Heart right ventricle (tissue), 16 donors: ENCODE measurements around the gene PCBP3. TPM values are rescaled to one million over a fixed set of nuclear protein-coding genes. Genes with fewer than 3 reads are reported as not detected.

ENCODE experiments used
- ATAC-seq, 8 donors: fragments of 200-7000 bp; cut with Tn5 transposase; one replicate each; pipeline ENCODE4 v1.9.1; 2020; ENCODE audit warnings: mild to moderate bottlenecking in 8 of 8, moderate library complexity in 8 of 8, moderate number of reproducible peaks in 1 of 8
- DNase-seq, 2 donors: peaks; one replicate each; pipeline ENCODE4 v3.0.0-alpha.2; 2020
- H3K27ac ChIP-seq, 10 donors: fragments of 200-600 bp; sonication (generic) in 2 of 10; one replicate each; pipeline versions ENCODE4 v1.5.0 to v1.8.0; 2020 to 2022; ENCODE audit warnings: mild to moderate bottlenecking in 3 of 10
- H3K27me3 ChIP-seq, 7 donors: fragments of 200-600 bp; one replicate each; pipeline ENCODE4 v1.8.0; 2021 to 2022; ENCODE audit warnings: mild to moderate bottlenecking in 2 of 7
- H3K36me3 ChIP-seq, 9 donors: fragments of 200-600 bp; sonication (generic) in 1 of 9; one replicate each; pipeline versions ENCODE4 v1.5.0 to v1.8.0; 2020 to 2022; ENCODE audit warnings: mild to moderate bottlenecking in 2 of 9
- H3K4me1 ChIP-seq, 9 donors: fragments of 200-600 bp; sonication (generic) in 1 of 9; one replicate each; pipeline versions ENCODE4 v1.5.0 to v1.8.0; 2020 to 2022; ENCODE audit warnings: mild to moderate bottlenecking in 4 of 9
- H3K4me3 ChIP-seq, 10 donors: fragments of 200-600 bp; sonication (generic) in 2 of 10; one replicate each; pipeline versions ENCODE4 v1.5.0 to v1.8.0; 2020 to 2022; ENCODE audit warnings: mild to moderate bottlenecking in 7 of 10, moderate library complexity in 2 of 10
- H3K9me3 ChIP-seq, 11 donors: fragments of 200-600 bp in 10 of 11; sonication (generic) in 2 of 11; one replicate each; pipeline versions ENCODE4 v1.5.0 to v1.8.0; 2013 to 2022; ENCODE audit warnings: mild to moderate bottlenecking in 2 of 11, control low read depth in 1 of 11, moderate library complexity in 1 of 11
- CTCF ChIP-seq, 9 donors: fragments of 200-600 bp; sonication (generic) in 2 of 9; IDR thresholded peaks; one replicate each; pipeline versions ENCODE4 v1.5.0 to v1.8.0; 2021 to 2022; ENCODE audit warnings: antibody characterized with exemption in 9 of 9, mild to moderate bottlenecking in 5 of 9, moderate library complexity in 1 of 9
- WGBS, 2 donors: extraction: QIAGEN DNeasy Blood & Tissue Kit; methylation state at CpG; one replicate each; pipeline ENCODE4 v1.1.7; 2013; ENCODE audit warnings: inconsistent platforms in 1 of 2; 5-methylcytosine and 5-hydroxymethylcytosine counted together
- intact Hi-C, 10 donors: fragments of 100-400 bp; cut with DNase I; formaldehyde crosslinking; loops; one replicate each; pipeline versions ENCODE4 v1.11.1 to v1.14.2; 2022
- polyA plus RNA-seq, 2 donors: library from polyadenylated mRNA; stranded (reverse); fragments of 200-250 nt; gene quantifications; one replicate each; pipeline ENCODE4 v1.2.3, GENCODE V29; 2013
- total RNA-seq, 10 donors: library from RNA; stranded (reverse); fragmentation: NEBNext Ultra II Directional in 3 of 10; extraction: Animal tissue kit (Norgen Biotek cat#: 25700) in 3 of 10; gene quantifications; one replicate each; pipeline versions ENCODE4 v1.2.1 to v1.2.4, GENCODE V29; 2021 to 2023
- donor health status: Arrhythmogenic right ventricular cardiomyopathy.
- donor health status: ischemic (EF 13 %, LVEDD 7.1; RV severe dilation, severe dysfunction).
- donor health status: healthy with polysubstance abuse.
- donor health status: DM: no; HTN: yes; CAD: no.
- donor health status: DM: no; HTN: no; CAD: no.
- donor health status: ischemic (EF 25% LVEDD 6.9; RV normal size, moderate dysfunction).
- donor health status: ischemic (EF 25% LVEDD 5.7; RV mildly dilated, moderate dysfunction).
- donor health status: healthy.
- donor health status: DM: yes; HTN: yes; CAD: no.
- donor health status: Ischemic cardiomyopathy.
- donor health status: ischemic (EF 35%, LVEDD 5.7; RV mildly dilated, moderate dysfunction).
- donor health status: nonischemic (EF 11% LVEDD 7.7; RV severe dilation, severe dysfunction).
- donor health status: DM: yes; HTN: yes; CAD: no.
- donor health status: PGD.
- donor health status: ischemic (EF 29% LVEDD 5.4; RV normal size, mild dysfunction).
- donor health status: nonischemic (EF 23%, LVEDD 6.1; RV moderate dilation, normal function).

Gene PCBP3
- total and polyA plus RNA-seq, 12 donors: 0.25 to 11.3 (median 1.2) TPM

GRCh38 chr21:45972716-45973474 lies 329.4 kb downstream of the PCBP3 start:
- H3K27me3 ChIP-seq: peaks cover 0 to 54% (median 0%) of the 10 kb centered on the region in 7 donors
- WGBS, 2 donors: 13 to 15% methylated on average over 52 to 58 of the region's 58 CpGs
- intact Hi-C loops: loop anchor here in 9 of 10 donors (2.0 to 10.0 kb wide), 10 partner anchors 94 to 482 kb away; partner anchors contain the start of genes COL6A2 (in 8 of the 9), DIP2A (in 1 of the 9) and LSS (in 1 of the 9)
- peaks cover 21 to 72% (median 55%) of the 10 kb centered on the region in 9 donors for H3K4me1 ChIP-seq
- no peaks in the 10 kb centered on the region for H3K9me3 ChIP-seq
- no peak for TF ChIP-seq CTCF (IDR thresholded peaks at IDR 0.05)
- H3K36me3 ChIP-seq: no peaks in the 10 kb centered on the region
- H3K4me3 ChIP-seq: peak overlapping the region; percentile 27 to 62 (median 55)
- peak overlapping the region; percentile 93 to 99 (median 97) for H3K27ac ChIP-seq
- peak; percentile 84 to 94 for DNase-seq
- ATAC-seq: peak; percentile 38 to 65 (median 52)

- peaks cover 21 to 76% (median 58%) of the 10 kb centered on the region in 9 donors for H3K4me1 ChIP-seq
- peak; percentile 32 to 60 (median 52) for ATAC-seq
- TF ChIP-seq CTCF (IDR thresholded peaks at IDR 0.05): peak; percentile 65 to 84 (median 76)
Measured at GRCh38 chr21:45973475-45974072, 330.0 kb downstream of the PCBP3 start.

GRCh38 chr21:45974073-45975019 lies 330.8 kb downstream of the PCBP3 start:
- no peak for TF ChIP-seq CTCF (IDR thresholded peaks at IDR 0.05)
- WGBS, 2 donors: 10 to 11% methylated on average over 58 to 59 of the region's 59 CpGs
- peak in 1 of 2 donors; percentile 67 for DNase-seq
- H3K4me3 ChIP-seq: peak overlapping the region; percentile 22 to 62 (median 55)
- H3K9me3 ChIP-seq: no peaks in the 10 kb centered on the region
- peak overlapping the region; percentile 93 to 99 (median 97) for H3K27ac ChIP-seq
- intact Hi-C loops: loop anchor here in 7 of 10 donors (5.0 to 10.0 kb wide), 9 partner anchors 93 to 480 kb away; partner anchors contain the start of genes COL6A2 (in 3 of the 7), DIP2A (in 1 of the 7) and LSS (in 1 of the 7)
- peaks cover 21 to 80% (median 63%) of the 10 kb centered on the region in 9 donors for H3K4me1 ChIP-seq
- no peaks in the 10 kb centered on the region for H3K36me3 ChIP-seq
- ATAC-seq: peak; percentile 8 to 46 (median 28)
- H3K27me3 ChIP-seq: peaks cover 0 to 54% (median 0%) of the 10 kb centered on the region in 7 donors

More at GRCh38 chr21:45973475-45974072, 330.0 kb downstream of the PCBP3 start:
- Histone ChIP-seq H3K36me3 (no peaks in the 10 kb centered on the region), H3K27ac (peak overlapping the region; percentile 93 to 99 (median 97)), H3K9me3 (no peaks in the 10 kb centered on the region), H3K4me3 (peak overlapping the region; percentile 27 to 62 (median 55)), H3K27me3 (peaks cover 0 to 54% (median 0%) of the 10 kb centered on the region in 7 donors)
- intact Hi-C loops: loop anchor here in 9 of 10 donors (2.0 to 10.0 kb wide), 10 partner anchors 94 to 481 kb away; partner anchors contain the start of genes COL6A2 (in 8 of the 9), DIP2A (in 1 of the 9) and LSS (in 1 of the 9)
- DNase-seq: peak; percentile 83 to 91
- WGBS, 2 donors: 2% methylated on average over 38 of the region's 38 CpGs
